Measurements from ENCODE around the gene AKT3. TPM values are rescaled to one million over a fixed set of nuclear protein-coding genes. Genes with fewer than 3 reads are reported as not detected.
A peak's percentile ranks its signal among the peaks of the same experiment; 100 is the strongest.

Gene AKT3
- total RNA-seq, 2 experiments from 2014 or later, result 31.7 to 34.6 TPM

GRCh38 chr1:243726806-243727502 lies 123.1 kb downstream of the AKT3 start:
- DNase-seq (no peak), ATAC-seq (no peak)
- peaks cover 42% of the 10 kb centered on the region for H3K4me1 Mint-ChIP-seq (ENCODE audit: low read depth)
- CTCF ChIA-PET, result interaction anchor here (0.9 kb wide), 1 partner anchor 156 kb away, joined by 3 read pairs; no protein-coding TSS in a partner anchor
- peaks cover 6% of the 10 kb centered on the region for H3K36me3 Mint-ChIP-seq (ENCODE audit: low read depth)
- H3K27ac Mint-ChIP-seq, result no peak overlapping the region
- TF ChIP-seq CTCF (IDR thresholded peaks at IDR 0.05), result no peak
- H3K4me3 Mint-ChIP-seq, result no peak overlapping the region
- POLR2A ChIA-PET, result interaction anchor here (0.7 kb wide), 1 partner anchor 74 kb away, joined by 4 read pairs; no protein-coding TSS in a partner anchor
- H3K9me3 Mint-ChIP-seq, result no peaks in the 10 kb centered on the region
- intact Hi-C loops (cut with micrococcal nuclease), result no loop called here
- H3K27me3 Mint-ChIP-seq, result no peaks in the 10 kb centered on the region

- ATAC-seq (no peak), DNase-seq (no peak)
- H3K9me3 Mint-ChIP-seq, result no peaks in the 10 kb centered on the region
- peaks cover 6% of the 10 kb centered on the region for H3K36me3 Mint-ChIP-seq (ENCODE audit: low read depth)
- peaks cover 41% of the 10 kb centered on the region for H3K4me1 Mint-ChIP-seq (ENCODE audit: low read depth)
- ChIA-PET POLR2A (no interaction called here), CTCF (interaction anchor here (0.9 kb wide), 1 partner anchor 12 kb away, joined by 5 read pairs; no protein-coding TSS in a partner anchor)
- H3K27me3 Mint-ChIP-seq, result no peaks in the 10 kb centered on the region
- intact Hi-C loops (cut with micrococcal nuclease), result no loop called here
- no peak overlapping the region for H3K4me3 Mint-ChIP-seq
- TF ChIP-seq CTCF (IDR thresholded peaks at IDR 0.05), result no peak
- H3K27ac Mint-ChIP-seq, result no peak overlapping the region
Observed at GRCh38 chr1:243725846-243726245, 124.2 kb downstream of the AKT3 start.

GRCh38 chr1:243725075-243725474 lies 125.0 kb downstream of the AKT3 start:
- ChIA-PET CTCF (no interaction called here), POLR2A (no interaction called here)
- H3K36me3 Mint-ChIP-seq (ENCODE audit: low read depth), result peaks cover 4% of the 10 kb centered on the region
- H3K9me3 Mint-ChIP-seq, result no peaks in the 10 kb centered on the region
- no peaks in the 10 kb centered on the region for H3K27me3 Mint-ChIP-seq
- H3K4me3 Mint-ChIP-seq, result no peak overlapping the region
- TF ChIP-seq CTCF (IDR thresholded peaks at IDR 0.05), result no peak
- ATAC-seq, result no peak
- intact Hi-C loops (cut with micrococcal nuclease), result no loop called here
- DNase-seq, result no peak
- H3K4me1 Mint-ChIP-seq (ENCODE audit: low read depth), result peaks cover 39% of the 10 kb centered on the region
- H3K27ac Mint-ChIP-seq, result no peak overlapping the region

GRCh38 chr1:243723458-243724043 lies 126.5 kb downstream of the AKT3 start:
- H3K27me3 Mint-ChIP-seq, result no peaks in the 10 kb centered on the region
- peaks cover 7% of the 10 kb centered on the region for H3K36me3 Mint-ChIP-seq (ENCODE audit: low read depth)
- no peak for TF ChIP-seq CTCF (IDR thresholded peaks at IDR 0.05)
- H3K4me1 Mint-ChIP-seq (ENCODE audit: low read depth), result peaks cover 35% of the 10 kb centered on the region
- ChIA-PET CTCF (no interaction called here), POLR2A (no interaction called here)
- peak; percentile 21 for DNase-seq
- H3K4me3 Mint-ChIP-seq, result no peak overlapping the region
- H3K27ac Mint-ChIP-seq, result no peak overlapping the region
- H3K9me3 Mint-ChIP-seq, result no peaks in the 10 kb centered on the region
- intact Hi-C loops (cut with micrococcal nuclease), result no loop called here
- peak; percentile 37 for ATAC-seq

- intact Hi-C loops (cut with micrococcal nuclease), result no loop called here
Observed at GRCh38 chr1:243723050-243723449, 127.0 kb downstream of the AKT3 start.

More at GRCh38 chr1:243723050-243723449, 127.0 kb downstream of the AKT3 start:
- POLR2A ChIA-PET, result no interaction called here
- Mint-ChIP-seq H3K9me3 (no peaks in the 10 kb centered on the region), H3K27me3 (no peaks in the 10 kb centered on the region), H3K27ac (no peak overlapping the region), H3K4me1 (ENCODE audit: low read depth) (peaks cover 34% of the 10 kb centered on the region), H3K4me3 (no peak overlapping the region), H3K36me3 (ENCODE audit: low read depth) (peaks cover 7% of the 10 kb centered on the region)
- DNase-seq (no peak), ATAC-seq (no peak)
- TF ChIP-seq CTCF (IDR thresholded peaks at IDR 0.05), result no peak
- CTCF ChIA-PET, result no interaction called here
